ENCODE data around the gene PEAR1.

Gene PEAR1

DNA sequence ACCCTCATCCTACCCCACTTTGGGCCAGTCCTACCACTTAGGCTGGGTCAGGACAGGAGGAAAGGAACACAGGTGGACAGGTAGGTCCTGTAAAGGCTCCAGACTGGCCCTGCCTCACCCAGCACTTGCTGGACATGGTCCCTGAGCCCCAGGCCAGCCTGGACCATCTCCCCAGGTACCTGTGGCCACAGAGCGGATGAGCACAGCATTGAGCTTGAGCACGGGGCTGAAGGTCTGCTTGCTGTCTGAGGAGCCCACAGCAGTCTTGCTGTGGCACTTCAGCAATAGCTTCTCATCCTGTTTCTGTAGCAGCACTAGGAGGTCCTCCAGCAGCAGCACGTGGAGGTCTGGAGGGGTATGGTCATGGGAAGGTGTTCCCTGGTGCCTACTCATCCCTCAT is 50.2 kb downstream of the PEAR1 start:
- no peak for DNase-seq

DNA sequence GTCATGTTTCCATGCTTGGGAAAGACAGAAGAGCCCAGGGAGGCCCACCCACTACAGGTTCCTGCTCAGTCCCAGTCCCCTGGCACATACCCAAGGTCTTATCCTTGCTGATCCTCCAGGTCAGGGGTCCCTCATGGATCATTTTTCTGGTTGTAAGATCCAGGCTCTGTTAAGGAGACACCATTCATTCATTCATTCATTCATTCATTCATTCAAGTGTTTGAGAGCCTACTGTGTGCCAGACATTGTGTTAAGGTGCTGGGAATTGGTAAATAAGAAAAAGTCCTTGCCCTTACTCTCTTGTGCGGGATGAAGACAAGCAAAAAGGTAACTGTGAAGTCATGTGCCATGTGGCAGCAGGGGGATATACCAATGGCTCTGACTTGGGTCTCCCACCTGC is 50.8 kb downstream of the PEAR1 start:
- DNase-seq, result no peak

DNA sequence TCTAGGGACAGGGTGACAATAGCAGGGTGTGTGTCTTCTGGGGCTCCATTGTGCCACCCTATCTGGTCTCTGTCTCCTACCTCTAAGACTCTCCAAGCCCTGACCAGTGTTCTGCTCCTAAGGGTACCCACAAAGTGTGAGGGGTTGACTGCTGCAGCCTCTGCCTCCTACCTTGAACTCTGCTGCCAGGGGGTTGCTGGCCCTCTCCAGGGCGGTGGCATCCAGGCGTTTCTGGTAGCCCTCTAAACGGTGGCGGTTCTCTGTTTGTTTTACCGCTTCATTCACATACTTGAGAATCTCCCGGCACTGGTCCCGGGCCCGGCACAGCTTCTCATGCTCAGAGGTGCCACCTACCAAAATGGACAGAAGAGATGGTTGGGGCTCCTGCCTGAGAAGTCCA is 51.3 kb downstream of the PEAR1 start:
- DNase-seq, result no peak

- DNase-seq, result no peak
Observed at GRCh38 chr1:156945881-156946661, 52.6 kb downstream of the PEAR1 start.

GRCh38 chr1:156947127-156947526 is 53.6 kb downstream of the PEAR1 start:
- DNase-seq, result no peak

GRCh38 chr1:156947818-156948525 is 54.5 kb downstream of the PEAR1 start:
- no peak for DNase-seq

DNA sequence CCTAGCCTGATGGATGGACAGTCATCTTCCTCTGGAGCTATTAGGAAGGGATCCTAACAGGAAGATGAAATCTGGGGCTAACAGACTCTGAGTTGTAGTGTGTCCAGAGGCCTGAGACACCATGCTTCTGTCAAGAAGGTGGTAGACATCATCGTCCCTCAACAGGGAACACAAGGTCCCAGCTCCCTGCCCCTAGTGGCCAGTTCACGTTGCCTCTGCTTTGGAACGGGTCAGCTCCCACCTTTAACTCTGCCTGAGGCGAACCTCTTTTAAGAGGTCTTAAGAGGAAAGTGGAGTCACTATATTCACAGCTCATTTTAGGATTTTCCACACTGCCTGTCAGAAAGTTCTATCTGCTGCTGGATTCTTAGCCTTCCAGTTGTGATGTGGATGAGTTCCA is 55.2 kb downstream of the PEAR1 start:
- no peak for DNase-seq

GRCh38 chr1:156949127-156949526 is 55.6 kb downstream of the PEAR1 start:
- no peak for DNase-seq

DNA sequence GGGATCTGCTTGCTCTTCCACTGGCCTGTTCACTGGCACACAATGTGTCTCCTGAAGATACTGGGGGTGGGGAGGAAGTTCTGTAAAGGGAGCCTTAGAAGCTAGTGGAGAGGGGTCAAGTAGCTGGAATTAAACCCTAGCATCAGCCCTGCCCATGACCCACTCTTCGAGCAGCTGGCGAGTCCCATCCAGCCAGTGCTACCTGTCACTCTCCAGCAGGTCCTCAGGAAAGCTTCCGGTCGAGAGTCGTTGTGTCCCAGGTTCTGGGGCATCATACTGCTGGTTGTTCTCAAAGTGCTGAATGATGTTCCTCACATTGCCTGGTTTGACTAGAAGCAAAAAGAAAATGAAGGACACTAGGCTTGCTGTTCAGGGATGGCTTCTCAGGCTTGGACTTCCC is 57.9 kb downstream of the PEAR1 start:
- DNase-seq, result no peak

- DNase-seq, result no peak
Observed at GRCh38 chr1:156953571-156953970, 60.1 kb downstream of the PEAR1 start.

DNA sequence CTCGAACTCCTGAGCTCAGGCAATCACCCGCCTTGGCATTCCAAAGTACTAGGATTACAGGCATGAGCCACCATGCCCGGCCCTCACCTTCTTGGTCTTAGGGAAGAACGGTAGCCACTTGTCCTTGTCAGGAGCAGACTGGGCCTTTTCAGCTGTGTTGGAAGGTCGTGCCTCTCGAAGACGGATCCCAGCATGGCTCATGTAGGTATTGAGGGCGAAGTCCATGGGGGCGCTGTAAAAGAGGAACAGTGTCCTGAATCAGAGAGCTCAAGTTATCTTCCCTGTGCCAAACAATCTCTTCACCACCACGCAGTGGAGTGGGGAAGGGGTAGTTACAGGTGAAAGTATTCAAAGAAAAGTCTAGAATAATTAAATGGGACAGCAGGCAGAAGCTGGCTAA is 62.8 kb downstream of the PEAR1 start:
- DNase-seq, result no peak

DNA sequence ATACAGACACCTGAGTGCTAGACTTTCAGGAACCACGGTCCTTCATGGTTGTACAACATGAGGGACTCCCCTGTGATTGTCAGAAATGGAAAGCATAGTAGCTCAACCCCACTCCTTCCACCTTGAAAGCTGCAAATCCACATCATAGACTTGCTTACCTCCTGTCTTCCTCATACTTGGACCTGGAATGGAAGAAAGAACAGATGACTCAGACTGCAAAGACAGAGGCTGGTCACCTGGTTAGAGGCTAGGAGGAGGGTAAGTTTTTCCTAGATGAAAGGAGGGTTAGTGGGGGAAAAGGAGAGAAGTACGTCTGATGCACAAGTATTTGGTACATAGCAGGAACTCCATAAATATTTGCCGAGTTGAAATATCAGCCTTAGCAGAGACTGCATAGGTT is 64.1 kb downstream of the PEAR1 start:
- no peak for DNase-seq

GRCh38 chr1:156958247-156958714 is 64.8 kb downstream of the PEAR1 start:
- no peak for DNase-seq

- DNase-seq, result no peak
Observed at GRCh38 chr1:156959414-156959813, 65.9 kb downstream of the PEAR1 start.

GRCh38 chr1:156959925-156960324 is 66.4 kb downstream of the PEAR1 start:
- no peak for DNase-seq

DNA sequence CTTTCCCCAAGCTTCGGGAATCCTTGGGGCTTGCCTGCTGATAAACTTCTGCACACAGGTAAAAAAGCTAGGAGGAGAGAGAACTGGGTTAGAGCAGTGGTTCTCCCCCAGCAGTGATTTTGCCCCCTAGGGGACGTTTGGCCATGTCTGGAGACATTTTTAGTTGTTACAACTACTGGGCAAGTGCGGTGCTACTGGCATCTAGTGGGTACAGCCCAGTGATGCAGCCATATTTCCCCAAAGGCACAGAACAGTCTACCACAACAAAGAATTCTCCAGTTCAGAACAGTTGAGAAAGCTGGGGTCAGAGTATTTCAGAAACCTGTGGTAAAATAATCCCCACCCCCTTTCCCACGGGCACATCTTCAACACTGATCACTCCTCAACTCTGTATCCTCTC is 68.2 kb downstream of the PEAR1 start:
- peak; percentile 65 for DNase-seq

DNA sequence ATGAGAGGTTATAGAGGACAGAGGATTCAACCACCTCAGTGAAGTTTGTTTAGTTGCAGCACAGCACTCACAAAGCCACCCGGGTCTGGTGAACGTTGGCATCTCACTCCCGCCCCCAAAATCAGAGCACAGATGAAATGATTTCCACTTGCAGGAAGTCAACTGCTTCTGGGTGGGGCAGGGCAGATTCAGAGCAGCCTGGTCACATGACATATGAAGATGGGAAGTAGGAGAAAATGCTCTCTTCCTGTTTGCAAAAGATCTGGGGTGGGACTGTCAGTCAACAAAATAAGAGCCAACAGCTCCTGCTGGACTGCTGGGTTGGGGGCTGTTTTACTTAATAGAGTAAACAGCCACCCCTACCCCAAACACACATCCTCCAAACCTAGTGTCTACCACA is 70.1 kb downstream of the PEAR1 start:
- peak; percentile 50 for DNase-seq

DNA sequence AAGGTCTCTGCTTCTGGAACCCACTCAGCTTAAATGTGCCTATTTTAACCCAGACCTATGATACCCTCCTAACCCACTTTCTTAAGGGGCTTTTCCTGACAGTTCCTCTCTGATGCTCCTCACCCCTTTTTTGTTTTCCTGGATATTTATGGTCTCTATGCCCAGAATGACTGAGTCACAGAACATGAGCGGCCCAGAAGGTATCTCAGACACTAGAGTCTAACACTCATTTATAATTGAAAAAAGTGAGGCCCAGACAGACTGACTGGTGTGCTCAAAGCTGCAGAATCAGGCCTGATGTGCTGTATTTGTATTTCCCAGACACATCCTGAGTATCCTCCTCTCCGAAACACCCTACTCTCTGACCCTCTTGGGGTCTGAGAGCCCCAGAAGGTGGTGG is 70.9 kb downstream of the PEAR1 start:
- DNase-seq, result no peak

All from activated CD4-positive, alpha-beta T cell treated with anti-CD3 and anti-CD28 coated beads for 48 hours (primary cell).